Measurements from ENCODE around the gene ECI1.
"Not testable (repeated sequence)": the region's sequence is repeated elsewhere in the genome, so short reads cannot be mapped to it uniquely, and the experiment has no call there.

ECI1 gene

DNA sequence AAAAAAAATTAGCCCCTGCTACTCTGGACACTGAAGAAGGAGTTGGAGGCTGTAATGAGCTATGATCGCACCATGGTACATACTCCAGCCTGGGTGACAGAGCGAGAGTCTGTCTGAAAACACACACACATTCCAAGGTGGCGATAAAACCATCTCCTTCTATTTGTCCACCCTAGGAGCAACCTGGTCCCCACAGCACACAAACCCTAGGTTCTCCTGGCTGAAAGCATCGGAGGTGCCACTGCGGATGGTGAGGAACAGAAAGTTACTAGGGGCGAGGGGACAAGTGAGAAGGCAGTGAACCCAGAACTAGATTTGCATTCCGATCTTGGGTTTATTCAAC is 1.4 kb upstream of the ECI1 start:
- DNase-seq (ENCODE audit: low read depth), result no peak

- DNase-seq (ENCODE audit: low read depth), result peak; percentile 32
Observed at GRCh38 chr16:2250652-2251295, 613 bp downstream of the ECI1 start.

DNA sequence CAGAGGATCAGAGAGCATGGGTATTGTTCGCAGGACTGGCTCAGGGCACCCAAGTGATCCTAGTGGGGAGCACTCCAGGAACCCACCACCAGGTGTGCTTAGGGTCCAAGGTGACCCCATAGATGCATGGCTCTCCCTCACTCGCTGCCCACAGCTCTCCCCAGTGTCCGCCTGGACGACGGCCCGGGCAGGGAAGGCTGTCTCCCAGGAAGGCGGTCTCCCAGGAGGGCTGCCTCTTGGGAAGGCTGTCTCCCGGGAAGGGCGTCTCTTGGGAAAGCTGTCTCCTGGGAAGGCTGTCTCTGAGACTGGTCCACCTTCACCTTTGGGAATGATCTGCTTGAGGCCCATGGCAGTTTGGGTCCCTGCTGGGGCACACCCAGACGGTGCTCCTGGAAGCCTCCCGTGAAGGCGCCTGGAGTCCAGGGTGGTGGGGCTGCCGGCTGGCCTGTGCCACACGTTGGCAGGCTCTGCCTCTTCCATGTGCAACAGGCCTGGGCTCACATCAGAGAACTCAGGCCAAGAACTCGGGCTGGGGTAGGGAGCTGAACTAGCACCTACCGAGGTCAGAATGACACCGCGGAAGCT is 5.0 kb downstream of the ECI1 start:
- no peak for DNase-seq (ENCODE audit: low read depth)

GRCh38 chr16:2244926-2245795 is 6.2 kb downstream of the ECI1 start:
- DNase-seq (ENCODE audit: low read depth), result no peak

DNA sequence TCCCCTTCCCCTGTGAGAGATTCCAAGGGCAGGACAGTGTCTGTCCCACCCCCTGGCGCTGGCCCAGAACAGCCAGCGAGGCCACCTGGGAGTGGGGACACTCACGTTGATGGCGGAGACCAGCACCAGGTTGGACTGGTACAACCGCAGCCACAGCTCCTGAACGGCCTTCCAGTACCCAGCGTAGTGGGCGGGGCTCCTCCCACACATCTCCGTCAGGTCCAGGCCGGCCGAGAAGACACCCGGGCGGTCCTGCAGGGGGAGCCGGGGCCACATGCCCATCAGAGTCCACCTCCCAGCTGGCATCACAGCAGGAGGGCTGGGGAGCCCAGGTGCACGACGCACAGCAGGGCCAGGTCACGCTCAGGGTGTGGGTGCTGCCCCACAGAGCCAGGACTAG is 7.1 kb downstream of the ECI1 start:
- DNase-seq (ENCODE audit: low read depth), result no peak

- no peak for DNase-seq (ENCODE audit: low read depth)
Observed at GRCh38 chr16:2243781-2244180, 7.6 kb downstream of the ECI1 start.

GRCh38 chr16:2243031-2243528 is 8.3 kb downstream of the ECI1 start:
- no peak for DNase-seq (ENCODE audit: low read depth)

GRCh38 chr16:2242598-2242997 is 8.8 kb downstream of the ECI1 start:
- DNase-seq (ENCODE audit: low read depth), result no peak

DNA sequence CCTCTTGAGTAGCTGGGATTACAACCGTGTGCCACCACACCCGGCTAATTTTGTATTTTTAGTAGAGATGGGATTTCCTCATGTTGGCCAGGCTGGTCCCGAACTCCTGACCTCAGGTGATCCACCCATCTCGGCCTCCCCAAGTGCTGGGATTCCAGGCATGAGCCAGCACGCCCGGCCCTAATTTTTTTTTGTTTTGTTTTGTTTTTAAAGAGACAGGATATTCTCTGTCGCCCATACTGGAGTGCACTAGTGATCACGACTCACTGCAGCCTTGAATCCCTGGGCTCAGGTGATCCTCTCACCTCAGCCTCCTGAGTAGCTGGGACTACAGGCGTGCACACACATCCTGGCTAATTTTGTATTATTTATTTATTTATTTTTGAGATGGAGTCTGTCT is 11.1 kb downstream of the ECI1 start:
- not testable (repeated sequence) for DNase-seq (ENCODE audit: low read depth)

- DNase-seq (ENCODE audit: low read depth), result no peak
Observed at GRCh38 chr16:2238838-2239675, 12.3 kb downstream of the ECI1 start.

GRCh38 chr16:2238150-2238837 is 13.1 kb downstream of the ECI1 start:
- no peak for DNase-seq (ENCODE audit: low read depth)

DNA sequence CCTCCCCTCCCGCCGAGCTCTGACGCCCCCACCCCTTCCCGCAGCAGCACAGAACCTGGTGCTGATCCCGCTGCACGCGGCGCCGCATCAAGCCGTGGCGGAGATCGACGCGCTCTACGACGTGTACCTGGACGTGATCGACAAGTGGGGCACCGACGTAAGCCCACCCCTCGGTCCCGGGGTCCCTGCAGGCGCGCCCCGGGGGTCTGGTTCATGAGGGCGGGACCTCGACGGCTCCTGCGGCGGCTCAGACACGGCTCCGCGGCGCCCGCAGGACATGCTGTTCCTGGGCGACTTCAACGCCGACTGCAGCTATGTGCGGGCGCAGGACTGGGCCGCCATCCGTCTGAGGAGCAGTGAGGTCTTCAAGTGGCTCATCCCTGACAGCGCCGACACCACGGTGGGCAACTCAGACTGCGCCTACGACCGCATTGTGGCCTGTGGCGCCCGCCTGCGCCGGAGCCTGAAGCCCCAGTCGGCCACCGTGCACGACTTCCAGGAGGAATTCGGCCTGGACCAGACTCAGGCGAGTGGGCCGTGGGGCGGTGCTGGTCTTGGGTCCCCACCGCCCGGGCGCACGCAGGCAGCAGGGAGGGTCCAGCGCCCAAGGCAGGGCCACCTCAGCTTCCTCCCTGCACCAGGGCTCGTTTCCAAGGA is 13.8 kb downstream of the ECI1 start:
- DNase-seq (ENCODE audit: low read depth), result no peak

DNA sequence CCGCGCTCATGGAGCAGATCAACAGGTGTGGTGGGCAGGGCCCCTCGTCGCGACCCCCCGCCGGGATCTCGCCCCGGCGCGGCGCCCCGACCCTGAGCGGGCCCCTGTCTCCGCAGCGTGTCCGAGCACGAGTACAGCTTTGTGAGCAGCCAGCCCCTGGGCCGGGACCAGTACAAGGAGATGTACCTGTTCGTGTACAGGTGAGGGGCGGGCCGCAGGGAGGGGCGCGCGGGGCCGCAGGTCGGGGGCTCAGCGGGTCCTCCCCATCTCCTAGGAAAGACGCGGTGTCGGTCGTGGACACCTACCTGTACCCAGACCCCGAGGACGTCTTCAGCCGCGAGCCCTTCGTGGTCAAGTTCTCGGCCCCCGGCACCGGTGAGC is 14.3 kb downstream of the ECI1 start:
- DNase-seq (ENCODE audit: low read depth), result no peak

DNA sequence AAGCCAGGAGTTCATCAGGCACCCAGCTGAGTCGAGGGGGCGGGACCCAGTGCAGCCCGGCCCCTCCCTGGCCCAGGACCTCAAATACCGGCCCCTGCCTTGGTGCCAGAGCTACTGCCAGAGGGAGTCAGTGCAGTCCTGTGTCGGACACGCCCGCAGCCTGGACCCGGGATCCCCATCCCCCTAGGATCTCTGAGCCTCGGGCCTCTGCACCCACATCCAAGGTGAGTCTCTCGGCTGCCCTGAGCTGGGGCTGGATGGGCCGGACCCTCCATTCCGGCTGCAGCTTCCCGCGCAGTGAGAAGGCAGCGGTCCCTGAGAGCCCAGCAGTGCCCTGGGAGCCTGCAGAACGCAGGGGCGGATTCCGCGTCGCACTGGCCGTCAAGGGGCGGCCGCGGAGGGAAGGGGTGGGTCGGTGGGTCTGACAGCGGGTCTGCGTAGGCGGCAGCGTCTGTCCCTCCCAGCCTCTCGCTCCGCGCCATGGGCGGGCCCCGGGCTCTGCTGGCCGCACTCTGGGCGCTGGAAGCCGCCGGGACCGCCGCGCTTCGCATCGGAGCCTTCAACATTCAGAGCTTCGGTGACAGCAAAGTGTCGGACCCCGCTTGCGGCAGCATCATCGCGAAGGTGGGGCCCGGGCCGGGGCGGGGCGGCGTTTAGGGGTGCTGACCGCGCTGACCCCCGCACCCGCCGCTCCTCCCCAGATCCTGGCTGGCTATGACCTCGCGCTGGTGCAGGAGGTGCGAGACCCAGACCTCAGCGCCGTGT is 14.9 kb downstream of the ECI1 start, which contains the start of gene DNASE1L2:
Gene DNASE1L2 (plus strand): TSS at position 108 of the 765 bp plus-strand sequence. CDS start 373 bp downstream, at position 481.
- DNase-seq (ENCODE audit: low read depth), result no peak

- DNase-seq (ENCODE audit: low read depth), result no peak
Observed at GRCh38 chr16:2235695-2236336, 15.6 kb downstream of the ECI1 start.

DNA sequence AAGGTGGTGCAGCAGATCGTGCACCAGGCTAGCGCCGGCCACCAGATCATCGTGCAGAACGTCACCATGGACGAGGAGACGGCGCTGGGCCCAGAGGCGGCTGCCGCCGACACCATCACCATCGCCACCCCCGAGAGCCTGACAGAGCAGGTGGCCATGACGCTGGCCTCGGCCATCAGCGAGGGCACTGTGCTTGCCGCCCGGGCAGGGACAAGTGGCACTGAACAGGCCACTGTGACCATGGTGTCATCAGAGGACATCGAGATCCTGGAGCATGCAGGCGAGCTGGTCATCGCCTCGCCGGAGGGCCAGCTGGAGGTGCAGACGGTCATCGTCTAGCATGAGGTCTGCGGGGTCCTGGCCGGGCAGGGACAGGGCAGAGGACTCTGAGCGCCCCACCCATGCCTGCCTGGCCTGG is 16.1 kb downstream of the ECI1 start:
- DNase-seq (ENCODE audit: low read depth), result no peak

DNA sequence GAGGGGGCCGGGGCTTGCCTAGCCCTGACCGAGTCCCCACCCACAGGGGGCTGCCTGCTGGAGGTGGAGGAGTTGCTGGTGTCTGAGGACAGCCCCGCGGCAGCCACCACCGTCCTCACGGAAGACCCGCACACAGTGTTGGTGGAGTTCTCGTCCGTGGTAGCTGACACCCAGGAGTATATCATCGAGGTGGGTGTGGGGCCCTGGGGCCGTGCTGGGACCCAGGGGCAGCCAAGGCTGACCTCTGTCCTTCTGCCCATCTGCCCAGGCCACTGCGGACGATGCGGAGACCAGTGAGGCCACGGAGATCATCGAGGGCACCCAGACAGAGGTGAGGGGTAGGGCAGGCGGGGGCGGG is 16.6 kb downstream of the ECI1 start:
- no peak for DNase-seq (ENCODE audit: low read depth)

- DNase-seq (ENCODE audit: low read depth), result no peak
Observed at GRCh38 chr16:2233872-2234812, 17.2 kb downstream of the ECI1 start.
